D341Med (cell line): Measurements from ENCODE around the gene TMEM163.
"Not testable (repeated sequence)": the region's sequence is repeated elsewhere in the genome, so short reads cannot be mapped to it uniquely, and the experiment has no call there.

Experiments
- DNase-seq: peaks from one replicate; pipeline ENCODE4 v3.0.0; 2012; ENCODE audit warnings: low spot score

TMEM163 gene

DNA sequence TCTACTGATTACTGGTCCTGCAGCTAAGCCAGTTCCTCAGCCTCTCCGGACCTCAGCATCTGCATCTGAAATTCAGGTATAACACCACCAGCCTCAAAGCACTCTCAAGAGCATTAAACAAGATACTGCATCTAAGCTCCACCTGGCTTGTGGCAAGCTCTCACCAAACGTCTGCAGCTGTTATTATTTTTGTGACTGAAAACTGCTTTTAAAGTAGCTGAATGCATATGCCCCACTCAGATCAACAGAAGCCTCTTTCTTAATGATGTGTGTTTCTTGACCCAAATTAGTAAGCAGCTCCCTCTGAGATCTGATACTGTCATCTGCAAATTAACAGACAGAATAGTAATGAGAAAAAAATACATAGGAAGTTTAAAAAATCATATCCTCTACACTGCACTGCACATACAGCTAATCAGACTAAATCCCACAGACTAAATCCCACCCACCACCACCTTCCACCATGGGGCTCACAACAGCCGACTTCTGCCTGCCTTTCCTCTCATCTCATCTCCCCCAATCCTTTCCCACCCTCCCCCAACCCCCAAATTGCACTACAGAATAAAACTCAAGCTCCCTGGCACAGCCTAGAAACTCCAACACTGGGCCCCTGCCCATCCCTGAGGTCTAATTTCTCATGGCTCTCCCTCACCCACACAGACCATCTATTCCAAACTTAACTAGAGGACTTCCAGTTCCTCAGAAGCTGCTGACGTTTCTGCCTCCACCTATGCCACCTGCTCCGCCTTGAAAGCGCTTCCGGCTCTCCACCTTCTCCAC is 52.9 kb downstream of the TMEM163 start:
- DNase-seq: no peak

DNA sequence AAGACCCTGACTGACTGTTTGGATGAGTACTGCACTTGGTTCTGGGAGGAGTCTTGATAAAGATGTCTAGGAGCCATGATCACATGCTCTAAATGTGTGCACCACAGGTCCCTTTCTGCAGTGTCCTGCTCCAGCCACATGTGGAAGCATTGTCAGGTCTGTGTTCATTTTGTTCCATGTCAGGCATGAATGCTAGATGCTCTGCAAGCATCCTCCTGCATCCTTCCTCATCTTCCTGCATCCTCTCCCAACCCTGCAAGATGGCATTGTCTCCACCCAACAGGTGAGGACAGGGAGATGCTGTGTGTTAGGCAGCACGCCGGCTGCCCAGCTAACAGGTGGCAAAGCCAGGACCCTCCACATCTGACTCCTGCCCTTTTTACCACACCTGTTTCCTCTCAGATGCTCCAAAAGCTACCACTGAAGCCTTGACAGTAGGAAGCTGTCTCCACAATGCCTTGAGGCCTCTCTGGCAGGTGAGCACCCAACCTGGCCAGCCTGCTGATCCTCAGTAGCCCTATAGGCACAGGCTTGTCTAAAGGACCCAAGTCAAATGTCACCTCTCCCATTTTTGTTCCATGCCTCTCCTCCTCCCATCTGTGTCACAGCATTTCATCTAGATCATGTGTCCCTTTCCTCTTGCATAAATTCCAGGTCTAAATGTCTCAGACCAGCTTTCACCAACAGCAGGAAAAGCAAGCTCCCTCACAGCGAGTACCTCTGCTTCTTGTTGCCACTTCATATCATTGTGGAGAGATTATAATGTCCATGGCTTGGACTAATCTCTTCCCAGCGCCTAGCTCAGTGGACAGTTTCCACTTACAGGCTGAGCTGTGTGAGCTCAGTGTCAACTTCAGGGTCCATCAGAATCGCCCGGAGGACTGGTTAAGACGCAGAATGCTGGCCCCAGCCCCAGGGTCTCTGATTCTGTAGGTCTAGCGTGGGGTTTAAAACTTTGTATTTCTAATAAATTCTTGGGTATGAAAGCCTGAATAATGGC is 55.0 kb downstream of the TMEM163 start:
- peak; percentile 42 for DNase-seq

DNA sequence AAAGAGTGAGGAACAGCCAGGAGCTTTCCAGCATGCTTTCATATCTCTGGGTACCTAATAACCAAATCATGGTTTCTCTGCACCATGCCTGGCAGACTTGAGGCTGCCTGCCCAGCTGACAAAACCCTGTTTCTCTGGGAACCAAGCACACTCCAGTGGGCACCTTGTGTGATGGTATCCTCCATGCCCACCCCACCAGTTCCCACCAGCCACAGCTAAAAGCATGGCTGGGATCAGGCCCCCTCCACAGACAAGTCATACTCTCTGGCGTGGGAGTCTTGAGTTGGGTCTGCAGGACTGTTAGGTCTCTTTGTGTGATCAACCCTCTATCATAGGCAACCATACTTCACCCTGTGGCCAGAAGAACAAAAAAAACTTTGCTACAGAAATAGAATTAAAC is 56.0 kb downstream of the TMEM163 start:
- no peak for DNase-seq

DNA sequence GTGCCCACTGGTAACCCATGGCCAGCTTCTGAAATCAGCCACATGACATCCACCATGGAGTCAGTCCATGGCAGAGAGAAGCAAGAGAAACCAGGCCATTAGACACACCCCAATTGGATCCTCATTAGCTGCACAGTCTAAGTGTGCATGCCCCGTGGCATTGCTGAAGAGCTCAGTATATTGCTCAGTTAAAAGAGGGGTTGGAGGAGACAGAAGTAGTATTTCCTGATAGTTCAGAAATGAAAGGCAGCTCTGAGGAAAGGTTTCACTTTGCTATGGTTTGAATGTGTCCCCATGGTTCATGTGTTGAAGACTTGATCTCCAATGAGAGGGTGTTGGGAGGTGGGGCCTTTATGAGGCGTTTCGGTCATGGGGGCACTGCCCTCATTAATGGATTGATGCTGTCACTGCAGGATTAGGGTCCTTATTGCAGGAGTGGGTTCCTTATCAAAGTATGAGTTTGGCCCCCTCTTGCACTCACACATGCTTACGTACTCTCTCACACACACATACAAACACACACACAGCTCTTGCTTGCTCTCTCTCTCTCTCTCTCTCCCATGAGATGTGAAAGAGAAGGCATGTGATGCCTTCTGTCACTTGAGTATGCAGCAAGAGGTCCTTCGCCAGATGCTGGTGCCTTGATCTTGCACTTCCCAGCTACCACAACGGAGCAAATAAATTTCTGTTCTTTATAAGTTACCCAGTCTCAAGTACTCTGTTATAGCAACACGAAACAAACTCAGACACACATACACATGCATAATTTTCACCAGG is 58.0 kb downstream of the TMEM163 start:
- no peak for DNase-seq

DNA sequence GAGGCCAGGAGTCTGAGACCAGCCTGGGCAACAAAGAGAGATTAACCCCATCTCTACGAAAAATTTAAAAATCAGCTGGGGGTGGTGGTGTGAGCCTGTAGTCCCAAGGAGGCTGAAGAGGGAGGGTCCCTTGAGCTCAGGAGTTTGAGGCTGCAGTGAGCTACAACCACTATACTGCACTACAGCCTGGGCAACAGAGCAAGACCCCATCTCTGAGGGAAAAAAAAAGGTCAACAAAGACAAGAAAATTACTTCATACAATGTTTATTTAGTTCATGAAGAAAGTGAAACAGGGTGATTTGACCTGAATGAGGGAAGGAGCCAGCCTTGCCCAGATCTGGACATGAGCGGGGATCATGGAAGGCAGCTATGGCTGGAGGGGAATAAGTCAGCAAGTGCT is 59.1 kb downstream of the TMEM163 start:
- no peak for DNase-seq

DNA sequence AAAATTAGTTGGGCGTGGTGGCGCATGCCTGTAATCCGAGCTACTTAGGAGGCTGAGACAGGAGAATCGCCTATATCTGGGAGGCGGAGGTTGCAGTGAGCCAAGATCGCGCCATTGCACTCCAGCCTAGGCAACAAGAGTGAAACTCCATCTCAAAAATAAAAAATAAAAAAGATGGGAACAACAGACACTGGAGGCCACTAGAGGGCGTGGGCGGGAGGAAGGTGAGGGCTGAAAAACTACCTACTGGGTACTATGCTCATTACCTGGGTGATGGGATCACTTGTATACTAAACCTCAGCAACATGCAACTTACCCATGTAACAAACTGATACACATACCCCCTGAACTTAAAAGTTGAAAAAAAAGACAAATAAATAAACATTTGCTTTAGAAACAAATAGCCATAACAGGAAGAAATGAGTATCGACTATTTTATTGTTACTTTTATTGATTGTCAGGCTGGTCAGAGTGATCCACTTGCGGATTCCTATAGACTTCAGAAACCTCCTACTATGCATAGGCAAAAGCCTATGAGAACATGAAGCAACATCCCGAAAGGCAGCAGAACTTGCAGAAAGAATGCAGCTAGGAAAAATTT is 61.0 kb downstream of the TMEM163 start:
- DNase-seq: no peak

DNA sequence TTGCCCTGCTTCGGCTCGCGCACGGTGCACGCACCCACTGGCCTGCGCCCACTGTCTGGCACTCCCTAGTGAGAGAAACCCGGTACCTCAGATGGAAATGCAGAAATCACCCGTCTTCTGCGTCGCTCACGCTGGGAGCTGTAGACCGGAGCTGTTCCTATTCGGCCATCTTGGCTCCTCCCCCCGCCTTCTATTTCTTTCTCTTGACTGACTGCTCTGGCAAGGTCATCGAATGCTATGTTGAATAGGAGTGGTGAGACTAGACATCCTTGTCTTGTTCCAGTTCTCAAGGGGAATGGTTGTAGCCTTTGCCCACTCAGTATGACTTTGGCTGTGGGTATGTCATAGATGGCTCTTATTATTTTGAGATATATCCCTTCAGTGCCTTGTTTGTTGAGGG is 62.4 kb downstream of the TMEM163 start:
- not testable (repeated sequence) for DNase-seq

DNA sequence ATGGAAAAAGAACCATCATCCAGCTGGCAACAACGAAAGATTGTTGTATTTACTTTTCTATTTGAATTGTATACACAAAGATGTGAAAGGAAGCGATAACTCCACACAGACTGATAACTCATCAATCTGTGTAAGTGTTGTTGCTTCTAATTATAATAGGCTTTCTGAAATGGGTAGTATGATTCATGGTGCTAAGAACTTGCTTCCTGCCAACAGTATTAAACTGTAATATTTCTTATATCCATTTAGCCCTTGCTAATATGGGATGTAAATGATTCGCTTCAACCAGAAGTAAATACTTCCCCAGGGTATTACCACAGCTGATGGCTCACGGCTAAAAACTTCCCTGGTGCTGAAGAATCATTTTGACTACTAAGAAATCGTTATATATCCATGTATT is 70.2 kb downstream of the TMEM163 start:
- no peak for DNase-seq

DNA sequence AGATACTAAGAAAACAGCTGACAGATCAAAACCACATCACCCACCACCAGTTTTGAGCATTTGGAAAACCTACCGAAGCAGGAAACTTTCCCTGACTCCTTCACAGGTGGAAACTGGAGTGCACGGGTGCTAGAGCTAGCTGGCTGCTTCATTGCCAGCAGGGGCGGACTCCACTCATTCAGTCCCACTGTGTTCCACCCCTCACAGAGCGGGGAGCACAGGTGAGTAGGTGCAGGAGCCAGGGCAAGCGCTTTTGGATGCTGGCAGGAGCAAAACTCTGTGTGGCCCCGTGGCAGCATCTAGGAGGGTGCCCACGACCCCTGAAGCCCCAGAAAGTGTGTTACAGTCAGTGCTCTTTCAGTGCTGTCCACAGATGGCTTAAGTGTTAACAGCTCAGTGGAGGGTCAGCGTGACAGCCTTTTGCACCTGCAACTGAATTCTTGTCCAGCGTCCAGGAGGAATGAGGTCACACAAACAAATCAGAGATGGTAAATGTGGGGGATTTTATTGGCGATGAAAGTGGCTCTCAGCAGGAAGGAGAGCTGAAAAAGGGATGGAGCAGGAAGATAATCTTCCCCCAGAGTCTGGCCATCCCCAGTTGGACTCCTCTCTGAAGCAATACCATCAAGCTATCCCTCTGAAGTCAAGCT is 71.1 kb downstream of the TMEM163 start:
- no peak for DNase-seq

DNA sequence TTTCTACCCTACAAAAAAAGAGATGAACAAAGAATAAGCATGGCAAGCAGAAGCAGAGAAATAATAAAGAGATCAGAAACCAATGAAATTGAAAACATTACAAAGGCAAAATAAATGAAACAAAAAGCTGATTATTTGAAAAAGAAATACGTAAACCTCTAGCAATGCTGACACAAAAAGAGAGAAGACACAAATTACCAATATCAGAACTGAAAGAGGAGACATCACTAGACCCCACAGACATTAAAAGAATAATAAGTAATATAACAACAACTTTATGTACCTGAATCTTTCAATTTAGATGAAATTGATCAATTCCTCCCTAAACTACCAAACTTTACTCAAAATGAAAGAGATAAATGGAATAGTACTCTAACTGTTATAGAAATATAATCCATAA is 75.9 kb downstream of the TMEM163 start:
- DNase-seq: no peak

DNA sequence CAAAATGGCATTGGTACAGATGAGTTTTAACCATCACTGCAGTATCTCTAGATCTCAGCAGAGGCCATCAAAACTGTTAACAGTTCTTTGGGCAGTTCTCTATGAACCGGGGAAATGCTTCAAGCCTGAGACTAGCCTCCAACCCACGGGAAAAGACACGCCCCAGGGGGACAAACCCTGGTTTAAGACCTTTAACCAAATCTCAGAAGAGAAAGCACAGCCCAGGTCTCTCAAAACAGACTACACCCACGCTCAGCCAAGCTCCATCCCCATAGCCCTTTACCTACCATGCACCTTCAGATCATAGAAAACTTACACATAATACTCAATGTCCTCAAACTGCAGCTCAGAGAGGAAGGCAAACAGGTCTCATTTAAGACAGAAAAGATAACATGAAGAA is 78.3 kb downstream of the TMEM163 start:
- DNase-seq: no peak

DNA sequence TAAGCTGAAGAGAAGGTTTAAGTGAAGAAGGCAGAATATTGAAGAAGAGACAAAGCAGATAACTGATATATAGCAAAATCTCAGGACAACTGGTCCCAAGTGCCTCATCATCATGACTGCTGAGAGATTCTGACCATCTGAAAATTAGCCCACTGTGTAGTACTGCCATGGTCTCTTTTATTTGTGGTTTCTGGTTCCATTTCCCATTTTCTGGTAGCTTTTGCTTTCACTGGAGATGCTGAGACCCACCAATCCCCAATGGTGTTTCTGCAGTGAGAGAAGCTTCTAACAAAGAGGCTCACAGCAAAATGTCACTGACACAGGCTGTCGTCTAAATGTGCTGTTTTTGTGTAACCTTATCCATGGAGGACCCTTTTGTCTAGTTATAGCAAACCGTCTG is 79.5 kb downstream of the TMEM163 start:
- no peak for DNase-seq

DNA sequence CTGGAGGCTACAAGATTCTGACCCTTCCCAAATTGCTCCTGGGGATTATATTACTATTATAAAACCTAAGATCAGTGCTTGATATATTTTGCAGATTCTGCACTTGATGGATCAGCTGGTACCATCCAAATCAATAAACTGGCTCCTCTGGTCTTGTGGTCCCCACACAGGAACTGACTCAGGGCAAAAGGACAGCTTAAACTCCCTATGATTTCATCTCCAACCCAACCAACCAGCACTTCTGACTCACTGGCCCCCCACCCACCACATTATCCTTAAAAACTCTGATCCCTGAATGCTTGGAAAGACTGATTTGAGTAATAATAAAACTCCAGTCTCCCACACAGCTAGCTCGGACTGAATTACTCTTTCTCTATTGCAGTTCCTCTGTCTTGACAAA is 82.1 kb downstream of the TMEM163 start:
- no peak for DNase-seq

DNA sequence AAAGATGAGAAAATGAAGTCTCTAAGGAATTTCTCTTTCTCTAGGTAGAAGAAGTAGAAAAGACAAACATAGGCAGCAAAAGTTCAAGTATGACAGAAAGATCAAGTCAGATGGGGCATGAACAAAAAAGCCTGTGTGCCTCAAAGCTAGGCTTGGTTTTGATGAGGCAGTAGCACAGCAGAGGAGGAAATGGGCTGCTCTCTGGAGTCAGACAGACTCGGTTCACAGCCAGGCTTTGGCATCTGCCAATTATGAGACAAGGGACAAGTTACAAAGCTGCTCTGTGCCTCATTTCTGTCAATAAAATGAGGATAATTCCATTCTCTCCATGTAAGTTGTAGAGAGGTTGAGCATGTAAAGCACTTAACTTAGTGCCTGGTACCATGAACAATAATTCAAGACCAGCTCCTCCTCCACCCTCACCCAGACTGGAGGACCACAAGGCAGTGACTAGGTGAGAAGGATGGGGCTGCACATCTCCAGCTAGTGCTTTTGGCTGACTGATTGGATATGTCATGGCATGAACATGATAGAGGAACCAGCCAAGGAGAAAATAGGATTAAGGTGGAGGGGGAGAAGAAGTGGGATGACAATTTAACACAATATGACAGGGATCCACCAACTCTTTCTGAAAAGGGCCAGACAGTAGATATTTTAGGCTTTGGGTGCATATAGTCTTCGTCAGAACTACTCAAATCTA is 84.6 kb downstream of the TMEM163 start:
- no peak for DNase-seq

DNA sequence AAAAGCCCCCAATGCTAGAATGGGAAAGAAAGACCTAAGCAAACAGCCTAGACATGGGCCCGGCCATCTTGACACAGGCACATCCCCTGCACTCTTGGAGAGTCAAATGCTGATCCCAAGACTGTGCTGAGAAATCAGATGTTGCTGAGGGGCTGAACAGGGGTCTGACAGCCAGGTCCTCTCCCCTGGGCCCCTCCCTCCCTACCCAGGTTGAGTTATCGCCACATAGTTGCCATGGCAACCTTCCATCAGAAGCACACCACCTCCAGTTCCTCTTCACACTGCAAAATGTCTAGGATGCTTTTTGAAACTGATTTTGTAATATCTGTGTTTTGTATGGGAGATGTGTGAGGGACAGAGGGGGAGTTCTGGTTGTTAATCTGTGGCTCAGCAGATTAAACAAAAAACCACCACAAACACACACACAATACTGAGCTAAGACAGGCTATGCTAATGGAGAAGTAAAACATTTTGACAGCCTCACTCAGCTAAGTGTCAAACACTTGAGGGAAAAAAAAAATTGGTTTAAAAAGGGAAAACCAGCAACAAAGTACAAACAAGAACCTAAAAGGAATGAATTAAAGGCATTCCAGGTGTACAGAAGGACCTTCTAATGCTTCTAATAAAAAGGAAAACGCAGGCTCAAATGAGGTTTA is 88.2 kb downstream of the TMEM163 start:
- no peak for DNase-seq

DNA sequence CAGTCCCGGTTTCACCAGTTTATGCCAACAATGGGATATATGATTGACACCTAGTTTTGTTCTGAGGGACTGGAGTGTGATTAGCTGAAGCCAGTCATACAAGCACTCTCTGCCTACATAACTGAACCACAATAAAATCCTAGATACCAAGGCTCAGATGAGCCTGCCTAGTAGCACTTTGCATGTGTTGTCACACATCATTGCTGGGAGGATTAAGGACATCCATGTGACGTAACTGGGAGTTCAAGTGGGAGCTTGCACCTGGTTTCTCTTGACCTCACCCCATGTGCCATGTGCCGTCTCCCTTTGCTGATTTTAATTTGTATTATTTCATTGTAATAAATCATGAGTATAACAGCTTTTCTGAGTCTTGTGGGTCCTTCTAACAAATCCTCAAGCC is 90.3 kb downstream of the TMEM163 start:
- DNase-seq: no peak

DNA sequence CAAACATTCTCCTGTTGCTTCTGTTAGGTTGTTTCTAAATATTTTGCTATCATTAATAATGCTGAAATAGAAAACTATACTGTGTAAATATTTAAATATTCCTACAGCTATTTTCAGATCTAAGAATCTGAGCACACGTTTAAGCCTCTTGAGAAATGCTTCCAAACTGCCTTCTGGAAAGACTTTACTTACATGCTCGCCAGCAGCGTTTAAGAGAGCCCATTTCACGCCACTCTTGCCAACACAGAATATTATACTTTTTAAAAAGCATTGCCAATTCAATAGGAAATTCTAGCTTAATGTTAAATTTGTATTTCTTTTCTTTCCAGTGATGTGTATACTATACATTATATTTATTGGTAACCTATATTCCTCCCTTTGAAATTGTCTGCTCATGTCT is 92.0 kb downstream of the TMEM163 start:
- DNase-seq: no peak

DNA sequence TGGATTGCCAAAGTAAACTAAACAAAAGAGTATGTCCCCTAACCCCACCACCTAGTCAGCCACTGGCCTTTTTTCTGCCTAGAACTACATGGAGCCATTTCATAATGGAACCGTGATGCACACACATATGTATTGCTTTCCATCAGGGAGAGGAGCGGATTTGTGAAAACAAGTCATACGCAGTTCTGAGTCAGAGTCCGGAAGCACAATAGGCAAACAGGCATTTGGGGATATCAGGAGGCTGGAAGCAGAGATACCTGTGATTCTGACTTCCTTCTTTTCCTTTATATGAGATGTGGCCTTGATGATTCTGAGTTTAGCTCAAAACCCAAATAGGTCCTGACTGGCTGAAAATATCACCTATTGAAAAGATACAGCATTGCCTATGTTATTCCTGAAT is 93.5 kb downstream of the TMEM163 start:
- no peak for DNase-seq

DNA sequence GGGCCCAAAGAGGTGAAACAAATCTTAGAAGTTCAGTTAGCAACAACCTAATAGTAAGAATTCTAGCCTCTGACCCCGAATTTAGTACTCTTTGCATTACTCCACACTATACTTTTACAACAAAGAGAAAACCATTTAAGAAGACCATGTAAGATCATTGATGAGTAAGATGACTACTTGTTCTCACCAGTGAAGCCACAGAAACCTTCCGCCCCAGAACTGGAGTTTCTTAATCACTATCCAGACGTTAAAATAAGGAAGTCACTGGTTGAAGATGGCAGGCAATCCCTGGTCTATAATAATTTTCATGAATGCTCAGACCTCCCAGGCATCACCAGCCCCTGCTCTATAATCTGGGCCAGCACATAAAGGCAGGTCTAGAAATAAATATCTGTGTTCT is 95.0 kb downstream of the TMEM163 start:
- DNase-seq: no peak

DNA sequence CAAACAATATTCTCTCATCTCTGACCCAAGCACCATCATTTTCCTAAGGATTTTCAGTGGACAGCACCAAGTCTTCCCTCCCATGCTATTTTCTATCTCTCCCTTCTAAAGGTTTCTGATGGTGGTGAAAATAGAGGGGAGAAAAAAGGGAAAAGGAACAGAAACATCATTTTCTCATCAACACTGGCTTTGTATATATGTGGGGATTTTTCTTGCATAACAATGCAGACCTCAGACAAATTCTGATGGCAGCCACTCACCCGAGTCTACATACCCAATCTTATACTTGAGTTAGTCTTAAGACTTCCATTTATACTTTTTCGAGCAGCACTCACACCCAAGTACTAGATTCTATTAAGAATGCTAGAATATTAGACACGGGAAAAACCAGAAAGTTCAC is 95.8 kb downstream of the TMEM163 start:
- no peak for DNase-seq
